ENCODE results near the gene ARL11.

ARL11 gene

DNA sequence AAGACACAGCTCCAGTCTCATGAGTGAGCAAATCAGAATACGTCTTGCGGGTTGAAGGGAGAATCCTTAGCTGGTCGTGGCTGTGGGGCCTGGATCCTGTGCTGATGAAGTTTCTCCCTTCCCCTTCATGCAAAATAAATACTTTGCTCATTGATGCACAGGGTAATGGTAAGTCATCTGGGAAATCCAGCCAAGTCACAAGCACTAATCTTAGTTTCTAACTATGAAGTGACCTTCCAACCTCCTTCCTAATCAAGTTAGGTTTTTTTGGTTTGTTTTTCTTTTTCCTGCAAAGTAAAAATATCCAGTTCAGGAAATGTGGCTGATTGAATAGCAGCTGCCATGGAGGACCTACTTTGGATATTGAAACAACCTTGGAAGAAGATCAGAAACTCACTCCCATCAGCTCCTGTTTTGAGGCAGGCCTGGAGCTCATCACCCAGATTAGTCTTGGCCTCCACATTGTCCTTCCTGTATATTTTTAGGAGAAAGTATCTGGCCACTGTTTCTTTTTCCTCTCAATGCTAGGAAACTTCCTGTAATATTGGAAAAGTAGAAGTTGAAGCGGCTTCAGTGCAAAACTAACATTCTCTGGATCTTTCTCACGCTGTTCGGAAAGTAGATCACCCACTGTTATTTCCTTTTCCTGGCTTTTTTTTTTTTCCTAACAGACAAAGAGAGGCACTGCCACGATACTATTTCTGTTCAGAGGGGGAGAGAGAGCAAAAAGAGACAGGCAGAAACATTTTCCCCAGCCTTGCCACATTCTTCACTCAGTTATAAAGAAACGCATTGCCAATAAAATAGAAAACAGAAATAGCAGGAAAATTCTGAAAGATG lies 12.3 kb upstream of the ARL11 start:
- no peak for DNase-seq

DNA sequence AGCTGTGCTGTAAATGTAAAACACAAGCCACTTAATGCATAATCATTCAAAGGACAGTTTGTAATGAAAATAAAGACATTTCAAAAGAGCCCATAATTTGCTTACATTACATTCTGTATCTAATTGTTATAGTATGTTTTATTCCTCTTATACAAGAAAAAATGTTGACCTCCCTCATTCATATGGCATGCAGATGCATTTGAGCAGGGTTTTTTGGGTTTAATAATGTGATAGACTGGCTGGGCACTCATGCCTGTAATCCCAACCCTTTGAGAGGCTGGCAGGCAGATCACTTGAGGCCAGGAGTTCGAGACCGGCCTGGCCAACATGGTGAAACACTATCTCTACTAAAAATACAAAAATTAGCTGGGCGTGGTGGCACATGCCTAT lies 11.6 kb upstream of the ARL11 start:
- no peak for DNase-seq

DNA sequence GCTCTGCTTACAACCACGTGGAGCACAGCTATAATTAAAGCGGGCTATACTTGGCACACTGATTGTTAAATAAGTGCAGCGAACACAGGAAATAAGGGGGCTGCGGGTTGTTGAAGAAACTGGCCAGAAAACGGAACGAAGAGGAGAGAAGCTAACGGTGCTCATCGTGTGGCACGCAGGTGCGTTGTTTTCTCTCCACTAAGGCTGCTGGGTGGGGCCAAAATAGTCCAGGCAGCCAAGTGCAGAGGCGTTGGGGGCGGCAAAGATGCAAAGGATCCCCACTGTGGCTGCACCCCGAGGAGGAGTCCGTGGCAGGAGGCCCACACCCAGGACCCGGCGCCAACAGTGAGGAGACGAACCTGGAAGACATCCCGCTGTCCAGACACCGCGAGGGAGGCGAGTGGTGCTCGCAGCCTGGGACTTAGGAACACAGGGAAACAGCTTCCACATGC lies 8.1 kb upstream of the ARL11 start:
- DNase-seq: no peak

DNA sequence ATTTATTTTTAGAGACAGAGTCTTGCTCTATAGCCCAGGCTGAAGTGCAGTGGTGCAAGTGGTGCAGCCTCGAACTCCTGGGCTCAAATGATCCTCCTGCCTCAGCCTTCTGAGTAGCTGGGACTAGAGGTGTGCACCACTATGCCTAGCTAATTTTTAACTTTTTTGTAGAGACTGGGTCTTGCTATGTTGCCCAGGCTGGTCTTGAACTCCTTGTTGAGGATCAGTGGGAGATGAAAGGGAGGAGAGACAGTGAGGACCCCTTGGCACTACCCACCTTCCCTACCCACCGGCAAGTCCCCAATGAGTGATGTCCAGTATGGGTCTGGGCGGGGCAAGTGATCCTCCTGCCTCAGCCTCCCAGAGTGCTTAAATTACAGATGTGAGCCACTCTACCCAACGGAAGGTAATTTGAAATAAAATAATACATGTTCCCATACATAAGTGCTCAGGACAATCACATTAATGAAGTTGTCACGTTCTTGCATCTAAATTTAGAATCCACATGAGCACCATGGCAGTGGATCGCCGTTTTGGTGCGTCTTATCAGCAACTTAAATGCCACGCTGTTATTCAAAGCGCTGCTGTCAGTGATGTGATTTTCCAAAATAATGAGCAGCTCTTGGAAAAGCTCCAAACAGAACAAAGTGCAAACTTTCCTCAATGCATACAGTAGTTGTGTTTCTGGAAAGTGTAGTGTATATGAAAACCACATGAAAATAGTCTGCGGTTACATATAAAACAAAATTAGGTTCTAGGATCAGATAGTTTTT lies 5.9 kb upstream of the ARL11 start:
- DNase-seq: no peak

DNA sequence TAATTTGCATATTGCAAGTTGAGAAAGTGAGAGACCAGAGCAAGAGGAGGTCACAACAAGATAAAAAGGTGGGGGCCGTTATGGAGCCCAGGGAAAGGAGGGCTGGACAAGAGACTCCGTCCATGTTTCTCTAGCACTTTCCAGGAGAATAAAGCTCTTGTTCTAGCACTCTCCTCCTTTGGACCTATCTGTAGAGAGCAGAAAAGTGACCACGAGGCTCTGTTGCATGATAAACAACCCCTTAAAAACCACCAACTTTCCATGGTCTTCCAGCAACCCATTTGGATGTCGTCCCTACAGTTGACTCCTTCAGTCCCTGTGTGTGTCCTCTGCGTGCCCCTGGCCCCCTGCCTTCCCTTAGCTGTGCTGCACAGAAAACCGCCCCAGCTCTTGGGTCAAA lies 4.1 kb upstream of the ARL11 start:
- DNase-seq: no peak

DNA sequence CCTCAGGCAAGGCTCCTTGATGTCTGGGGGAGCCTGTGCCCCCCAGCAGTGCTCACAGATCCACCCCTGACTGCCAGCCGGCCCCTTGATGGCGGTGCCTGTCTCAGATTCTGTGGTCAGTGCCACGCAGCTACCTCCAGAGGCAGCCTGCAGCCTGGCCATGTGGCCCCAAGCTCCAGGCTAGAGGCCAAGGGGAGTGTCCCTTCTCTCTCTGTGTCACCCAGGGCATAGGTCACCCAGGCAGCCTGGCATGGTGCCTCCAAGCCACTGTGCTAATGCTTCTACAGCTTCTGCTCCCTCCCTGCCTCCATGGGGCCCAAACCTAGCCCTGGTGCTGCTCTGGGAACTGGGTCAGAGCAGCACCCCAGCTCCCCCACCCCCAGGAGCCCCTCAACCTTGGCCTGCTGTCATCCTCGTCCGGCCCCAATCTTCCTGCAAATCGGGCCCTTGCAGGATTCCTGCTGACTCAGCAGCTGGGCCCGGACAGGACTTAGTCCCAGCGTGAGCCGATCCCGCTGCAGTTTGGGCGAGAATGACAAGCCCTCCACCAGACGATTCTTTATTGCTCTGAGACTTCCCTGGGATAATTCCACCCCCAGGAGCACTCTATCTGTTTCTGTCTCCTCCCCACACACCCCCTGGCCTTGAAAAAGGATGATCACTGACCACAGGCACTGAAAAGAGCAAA lies 2.8 kb upstream of the ARL11 start:
- no peak for DNase-seq

DNA sequence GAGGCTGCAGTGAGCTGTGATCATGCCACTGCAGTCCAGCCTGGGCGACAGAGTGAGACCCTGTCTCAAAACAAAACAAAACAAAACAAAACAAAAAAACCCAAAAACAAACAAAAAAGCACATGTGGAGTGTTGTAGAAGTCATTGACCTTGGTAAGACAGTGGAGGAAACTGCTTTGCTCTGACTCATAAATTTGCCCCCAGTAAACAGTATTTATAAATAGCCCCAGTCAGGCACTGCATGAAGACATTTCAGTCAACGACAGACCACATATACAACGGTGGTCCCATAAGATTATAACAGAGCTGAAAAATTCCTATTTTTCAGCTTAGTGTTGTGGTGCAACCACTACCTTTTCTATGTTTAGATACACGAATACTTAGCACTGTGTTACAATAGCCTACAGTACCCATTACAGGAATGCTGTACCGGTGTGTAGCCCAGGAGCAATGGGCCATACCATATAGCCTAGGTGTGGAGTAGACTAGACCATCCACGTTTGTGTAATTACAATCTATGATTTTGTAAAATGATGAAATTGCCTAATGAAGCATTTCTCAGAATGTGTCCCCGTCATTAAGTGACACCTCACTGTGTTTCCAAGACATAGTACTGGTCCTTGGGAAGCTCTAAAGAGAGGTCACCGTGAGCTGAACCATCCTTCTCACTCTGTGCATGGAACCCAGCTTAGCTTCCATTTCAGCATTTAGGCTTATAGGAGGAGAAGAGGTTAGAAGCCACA lies 1.1 kb downstream of the ARL11 start:
- no peak for DNase-seq

DNA sequence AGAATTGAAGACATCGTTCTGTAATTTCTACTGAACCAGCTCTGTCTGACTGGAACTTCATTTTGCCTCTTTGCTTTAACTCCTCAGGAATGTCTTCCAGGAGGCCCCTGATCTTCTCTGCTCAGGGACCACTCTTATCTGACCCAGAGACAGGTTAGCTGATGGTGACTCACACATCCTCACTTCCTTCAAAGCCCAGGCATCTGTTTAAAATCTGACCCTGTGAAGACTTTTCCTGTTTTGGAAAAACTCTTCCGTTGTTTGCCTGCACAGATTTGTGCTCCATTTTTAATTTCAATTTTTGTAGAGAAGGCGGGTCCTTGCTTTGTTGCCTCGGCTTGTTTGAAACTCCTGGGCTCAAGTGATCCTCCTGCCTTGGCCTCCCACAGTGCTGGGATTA lies 1.6 kb downstream of the ARL11 start:
- no peak for DNase-seq

DNA sequence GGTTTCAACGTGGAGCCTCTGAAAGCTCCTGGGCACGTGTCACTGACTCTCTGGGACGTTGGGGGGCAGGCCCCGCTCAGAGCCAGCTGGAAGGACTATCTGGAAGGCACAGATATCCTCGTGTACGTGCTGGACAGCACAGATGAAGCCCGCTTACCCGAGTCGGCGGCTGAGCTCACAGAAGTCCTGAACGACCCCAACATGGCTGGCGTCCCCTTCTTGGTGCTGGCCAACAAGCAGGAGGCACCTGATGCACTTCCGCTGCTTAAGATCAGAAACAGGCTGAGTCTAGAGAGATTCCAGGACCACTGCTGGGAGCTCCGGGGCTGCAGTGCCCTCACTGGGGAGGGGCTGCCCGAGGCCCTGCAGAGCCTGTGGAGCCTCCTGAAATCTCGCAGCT lies 2.3 kb downstream of the ARL11 start:
- no peak for DNase-seq

DNA sequence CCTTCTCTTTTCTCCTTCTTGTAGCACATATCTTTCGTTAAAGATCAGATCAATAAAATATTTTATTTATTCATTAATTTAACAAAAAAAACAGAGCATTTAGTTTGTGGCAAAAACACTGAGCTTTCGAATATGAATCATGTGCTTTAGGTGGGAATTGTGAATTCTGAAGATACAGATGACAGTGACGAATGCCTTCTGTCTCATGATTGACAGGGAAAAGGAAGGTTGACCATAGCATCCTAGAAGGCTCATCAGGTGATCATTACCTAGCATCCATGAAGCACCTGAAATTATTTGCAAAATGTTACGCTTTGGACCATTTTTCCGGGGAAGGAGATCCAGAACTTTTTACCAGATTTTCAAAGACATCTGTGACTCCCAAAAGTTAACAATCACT lies 3.8 kb downstream of the ARL11 start:
- DNase-seq: no peak

DNA sequence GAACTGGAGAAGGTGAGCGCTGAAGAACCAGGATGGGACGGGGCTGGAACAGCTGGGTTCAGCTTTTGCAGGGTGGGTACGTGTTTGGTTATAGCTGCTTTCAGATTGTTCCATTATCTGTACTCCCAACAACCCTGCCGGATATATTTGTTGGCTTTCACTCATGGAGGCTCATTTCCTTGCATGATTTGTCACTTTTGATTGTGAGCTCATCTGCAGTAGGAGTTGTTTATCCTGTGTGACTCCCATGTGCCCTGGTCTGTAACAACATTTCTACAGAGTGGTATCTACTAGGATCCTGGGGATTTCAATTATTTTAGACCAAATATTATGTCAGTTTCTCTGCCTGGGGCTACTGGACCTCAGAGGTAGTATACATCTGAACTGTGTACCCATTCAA lies 5.4 kb downstream of the ARL11 start:
- no peak for DNase-seq

DNA sequence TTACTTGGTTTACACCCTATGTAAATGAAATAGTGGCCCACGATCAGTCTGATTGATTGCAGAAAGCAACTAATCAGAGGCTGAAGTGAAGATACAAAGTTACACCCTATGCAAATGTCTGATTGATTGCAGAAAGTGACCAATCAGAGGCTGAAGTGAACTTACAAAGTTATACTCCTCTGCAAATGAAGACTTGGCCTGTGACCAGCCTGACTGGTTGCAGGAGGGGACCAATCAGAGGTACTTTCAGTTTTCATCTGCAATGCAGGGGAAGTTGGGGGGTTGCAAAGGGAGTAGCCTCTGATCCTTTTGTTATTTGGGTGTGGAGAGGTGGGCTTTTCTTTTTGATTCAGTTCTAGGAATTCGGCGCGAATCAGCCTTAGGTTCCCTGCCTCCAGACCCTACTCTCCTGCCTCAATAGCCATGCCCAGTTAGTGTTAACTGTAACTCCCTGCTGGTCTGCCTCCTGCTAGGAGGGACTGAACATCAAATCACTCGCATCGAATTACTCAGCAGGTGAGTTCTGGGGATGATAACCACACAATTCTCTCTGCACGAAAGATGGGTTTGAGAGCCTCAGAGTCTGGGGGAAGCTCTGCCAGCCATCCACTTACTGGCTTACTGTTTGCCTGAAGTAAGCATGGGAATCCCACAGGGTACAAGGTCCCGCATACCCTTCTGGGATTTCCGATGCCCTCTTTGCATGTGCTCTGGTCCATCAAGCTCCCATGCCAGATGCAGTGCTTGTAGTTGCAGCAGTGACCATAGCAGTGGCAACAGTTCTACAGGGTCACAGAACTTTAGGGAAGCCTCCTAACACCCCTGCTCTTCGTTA lies 7.5 kb downstream of the ARL11 start:
- peak; percentile 15 for DNase-seq

DNA sequence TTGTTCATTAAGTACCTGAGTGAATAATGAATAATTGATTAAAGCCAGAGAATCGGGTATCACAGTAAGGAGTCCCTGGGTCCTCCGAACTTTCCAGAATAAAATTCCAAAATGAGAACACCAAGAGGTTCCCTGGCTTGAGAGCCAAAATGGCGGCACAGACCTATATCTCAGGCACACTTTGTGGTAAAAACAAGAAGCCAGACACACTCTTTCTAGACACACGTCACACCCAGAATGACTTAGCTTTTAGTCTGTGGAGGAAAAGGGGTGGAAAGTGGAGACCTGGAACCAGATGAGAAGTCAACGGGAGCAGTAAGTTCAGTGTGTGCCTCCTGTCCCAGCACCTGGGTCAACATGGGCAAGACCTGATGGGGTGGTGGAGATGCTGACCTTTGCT lies 8.4 kb downstream of the ARL11 start:
- DNase-seq: no peak

DNA sequence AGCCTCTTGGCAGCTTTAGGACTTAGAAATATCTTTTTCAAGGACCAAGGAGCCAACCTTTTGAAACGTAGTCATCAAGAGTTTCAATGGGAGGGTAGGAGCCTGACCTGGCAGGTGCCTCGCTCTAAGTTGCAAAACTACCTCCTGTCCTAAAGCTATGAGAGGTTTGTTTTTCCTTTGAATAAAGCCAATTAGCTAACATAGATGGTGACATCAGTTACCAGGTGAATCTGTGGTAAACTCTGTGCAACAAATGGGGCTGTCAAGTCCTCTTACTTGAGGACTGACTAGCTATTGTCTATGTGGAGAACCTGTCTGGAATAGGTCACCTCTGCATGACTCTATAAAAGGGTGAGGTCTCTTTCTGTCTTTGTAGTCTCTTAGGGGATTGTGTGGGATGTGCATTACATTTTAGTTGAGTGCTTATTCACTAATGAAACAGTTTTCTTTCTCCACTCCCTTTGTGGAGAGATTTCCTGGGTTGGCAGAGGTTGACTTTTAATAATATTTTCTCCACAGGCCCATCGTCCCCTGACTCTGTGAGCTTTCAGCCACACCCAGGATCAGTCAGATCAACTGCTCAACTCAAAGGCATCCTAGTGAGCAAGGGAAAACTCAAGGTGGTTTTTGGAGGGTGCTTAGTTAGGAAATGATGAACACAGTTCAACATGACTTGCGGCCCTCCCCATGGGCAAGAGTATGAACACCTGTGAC lies 9.9 kb downstream of the ARL11 start:
- no peak for DNase-seq

DNA sequence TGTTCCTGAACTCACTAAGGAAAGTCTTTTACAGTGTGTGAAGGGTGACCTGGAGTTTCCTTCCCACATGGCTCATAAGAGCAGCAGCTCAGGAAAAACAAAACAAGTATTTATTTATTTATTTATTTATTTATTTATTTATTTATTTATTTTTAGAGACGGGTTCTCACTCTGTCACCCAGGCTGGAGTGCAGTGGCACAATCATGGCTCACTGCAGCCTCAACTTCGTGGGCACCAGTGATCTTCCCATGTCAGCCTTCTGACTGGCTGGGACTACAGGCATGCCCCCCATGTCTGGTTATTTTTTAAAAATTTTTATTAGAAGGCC lies 10.4 kb downstream of the ARL11 start:
- DNase-seq: no peak

DNA sequence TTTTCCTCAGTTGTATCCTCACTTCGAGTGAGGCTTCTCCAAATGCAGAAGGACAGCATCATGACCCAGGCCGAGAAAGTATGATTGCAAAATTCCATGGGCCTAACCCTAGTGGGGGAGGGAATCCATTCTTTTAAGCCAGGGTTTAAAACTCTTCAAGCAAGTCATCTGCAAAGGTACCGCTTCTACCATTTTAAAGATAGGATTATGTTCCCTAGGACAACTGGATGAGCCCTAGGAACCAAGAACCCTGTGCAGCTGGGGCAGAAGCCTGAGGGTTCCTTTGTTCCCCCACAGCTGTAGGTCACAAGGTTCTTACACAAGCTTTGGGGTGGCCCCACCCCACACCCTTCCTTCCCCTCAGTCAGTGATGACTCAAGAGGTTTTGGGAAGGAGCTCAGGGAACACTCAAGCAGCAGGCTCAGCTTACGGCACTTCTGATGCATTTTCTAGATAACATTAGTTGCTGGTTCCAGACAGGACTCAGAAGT lies 13.5 kb downstream of the ARL11 start:
- DNase-seq: no peak

DNA sequence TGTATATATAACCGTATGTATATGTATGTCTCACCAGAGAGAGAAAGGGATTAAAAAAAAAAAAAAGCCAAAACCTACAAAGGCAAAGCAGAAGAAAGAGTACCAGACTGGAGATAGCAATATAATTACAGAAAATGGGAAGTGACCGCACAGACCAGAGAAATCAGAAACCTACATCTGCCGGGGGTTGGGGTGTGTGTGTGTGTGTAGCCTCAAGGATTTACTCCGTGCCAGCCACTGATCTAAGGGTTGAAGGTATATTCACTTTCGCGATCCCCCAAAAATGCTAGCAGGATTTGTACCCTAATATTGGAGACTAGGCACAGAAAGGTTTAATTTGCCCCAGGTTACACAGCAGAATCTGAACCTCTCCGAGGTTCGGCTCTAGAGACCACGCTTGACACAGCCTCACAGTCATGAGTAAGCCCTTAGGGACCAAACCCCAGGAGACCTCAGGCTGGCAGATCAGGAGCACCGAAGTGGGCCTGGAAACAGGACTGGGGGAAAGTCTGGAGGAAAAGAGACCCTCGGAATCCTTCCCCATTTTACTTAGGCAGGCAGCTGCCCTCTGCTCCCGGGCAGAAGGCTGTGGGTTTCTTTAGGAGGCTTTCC lies 14.8 kb downstream of the ARL11 start:
- no peak for DNase-seq

DNA sequence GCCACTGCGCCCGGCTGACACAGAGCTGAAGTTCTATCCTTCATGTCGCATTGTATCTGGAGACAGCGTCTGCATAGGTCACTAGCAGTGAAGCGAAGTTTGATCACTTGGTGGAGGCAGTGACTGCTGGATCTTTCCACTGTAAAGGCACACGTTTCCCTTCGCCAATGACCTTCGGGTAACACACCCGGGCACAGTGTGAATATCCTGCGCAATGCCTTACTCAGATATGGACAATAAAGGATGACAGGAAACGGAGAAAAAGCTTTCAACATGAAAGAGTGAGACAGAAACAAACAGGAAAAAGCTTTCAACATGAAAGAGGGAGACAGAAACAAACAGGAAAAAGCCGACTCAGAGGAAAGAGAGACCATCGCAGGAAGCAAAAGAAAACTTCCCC lies 17.1 kb downstream of the ARL11 start:
- no peak for DNase-seq

DNA sequence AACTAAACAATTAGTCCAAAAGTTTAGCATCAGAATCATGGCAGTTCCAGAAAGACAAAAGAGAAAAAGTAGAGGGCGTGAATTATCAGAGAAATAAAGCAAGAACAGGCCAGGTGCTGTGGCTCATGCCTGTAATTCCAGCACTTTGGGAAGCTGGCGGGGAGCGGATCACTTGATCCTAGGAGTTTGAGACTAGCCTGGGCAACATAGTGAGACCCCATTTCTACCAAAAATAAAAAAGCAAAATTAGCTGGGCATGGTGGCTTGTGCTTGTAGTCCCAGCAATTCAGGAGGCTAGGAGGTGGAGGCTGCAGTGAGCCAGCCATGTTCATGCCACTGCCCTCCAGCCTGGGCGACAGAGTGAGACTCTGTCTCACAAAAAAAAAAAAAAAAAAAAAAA lies 18.4 kb downstream of the ARL11 start:
- DNase-seq: no peak

DNA sequence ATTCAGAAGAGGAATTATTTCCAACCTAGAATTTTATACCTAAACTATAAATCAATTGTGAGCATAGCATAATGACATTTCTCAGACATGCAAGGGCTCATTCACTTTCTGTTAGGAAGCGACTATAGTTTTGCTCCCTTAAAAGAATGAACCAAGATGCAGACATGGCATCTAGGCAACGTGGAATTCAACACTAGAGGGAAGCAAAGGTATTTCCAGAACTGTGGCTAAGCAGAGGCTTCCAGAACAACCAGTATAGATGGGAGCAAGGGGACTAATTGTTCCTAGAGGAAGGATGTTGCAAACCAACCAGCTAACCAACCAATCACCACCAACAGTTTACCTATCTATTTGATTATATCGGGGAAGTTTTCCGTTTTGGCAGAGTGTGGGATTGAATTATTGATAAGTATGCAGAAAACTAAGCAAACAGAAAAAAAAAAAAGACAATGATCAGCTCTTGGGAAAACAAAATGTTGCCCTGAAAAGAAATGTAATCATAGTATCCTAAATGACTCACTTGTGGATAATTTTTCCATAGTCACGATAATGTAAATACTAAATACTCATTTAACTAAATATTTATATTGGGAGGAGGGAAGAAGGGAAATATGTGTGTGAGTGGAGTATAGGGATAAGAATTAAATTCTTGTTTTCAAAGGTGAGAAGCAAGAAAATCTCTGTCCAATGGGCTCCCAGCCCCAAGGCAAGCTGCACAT lies 21.1 kb downstream of the ARL11 start:
- DNase-seq: no peak

Data from activated CD4-positive, alpha-beta T cell treated with anti-CD3 and anti-CD28 coated beads, Interleukin-2, amount 50 U/mL, for 1 hour (primary cell).